GM10266 (cell line): ENCODE measurements around the gene SPRR5.

ENCODE experiments used
- DNase-seq: peaks from one replicate; pipeline ENCODE4 v3.0.0; 2012; ENCODE audit errors: extremely low spot score
- TF ChIP-seq, protein P1 (sequence below): IDR thresholded peaks from 2 replicates; pipeline ENCODE4 v1.5.1; 2012; ENCODE audit warnings: mild to moderate bottlenecking, low read depth; ENCODE audit not compliant: control insufficient read depth, insufficient read depth; ENCODE audit errors: missing control alignments

Gene SPRR5

DNA sequence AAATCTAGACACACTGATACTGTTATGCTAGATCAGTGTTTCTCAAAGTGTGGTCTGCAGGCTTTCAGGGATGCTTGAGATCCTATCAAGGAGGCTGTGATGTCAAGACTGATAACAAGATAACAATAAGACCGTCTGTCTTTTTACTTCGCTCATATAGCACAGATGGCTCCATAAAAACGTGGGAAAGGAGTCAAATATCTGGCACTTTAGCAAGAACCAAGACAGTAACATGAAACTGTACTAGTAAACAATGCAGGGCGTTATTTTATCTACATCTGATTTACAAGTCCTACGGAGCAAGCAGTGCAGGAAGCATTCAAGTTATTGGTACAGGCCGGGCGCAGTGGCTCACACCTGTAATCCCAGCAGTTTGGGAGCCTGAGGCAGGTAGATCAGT lies 50.9 kb downstream of the SPRR5 start:
- no peak for DNase-seq
- TF ChIP-seq, protein P1, sequence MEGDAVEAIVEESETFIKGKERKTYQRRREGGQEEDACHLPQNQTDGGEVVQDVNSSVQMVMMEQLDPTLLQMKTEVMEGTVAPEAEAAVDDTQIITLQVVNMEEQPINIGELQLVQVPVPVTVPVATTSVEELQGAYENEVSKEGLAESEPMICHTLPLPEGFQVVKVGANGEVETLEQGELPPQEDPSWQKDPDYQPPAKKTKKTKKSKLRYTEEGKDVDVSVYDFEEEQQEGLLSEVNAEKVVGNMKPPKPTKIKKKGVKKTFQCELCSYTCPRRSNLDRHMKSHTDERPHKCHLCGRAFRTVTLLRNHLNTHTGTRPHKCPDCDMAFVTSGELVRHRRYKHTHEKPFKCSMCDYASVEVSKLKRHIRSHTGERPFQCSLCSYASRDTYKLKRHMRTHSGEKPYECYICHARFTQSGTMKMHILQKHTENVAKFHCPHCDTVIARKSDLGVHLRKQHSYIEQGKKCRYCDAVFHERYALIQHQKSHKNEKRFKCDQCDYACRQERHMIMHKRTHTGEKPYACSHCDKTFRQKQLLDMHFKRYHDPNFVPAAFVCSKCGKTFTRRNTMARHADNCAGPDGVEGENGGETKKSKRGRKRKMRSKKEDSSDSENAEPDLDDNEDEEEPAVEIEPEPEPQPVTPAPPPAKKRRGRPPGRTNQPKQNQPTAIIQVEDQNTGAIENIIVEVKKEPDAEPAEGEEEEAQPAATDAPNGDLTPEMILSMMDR, result no peak

DNA sequence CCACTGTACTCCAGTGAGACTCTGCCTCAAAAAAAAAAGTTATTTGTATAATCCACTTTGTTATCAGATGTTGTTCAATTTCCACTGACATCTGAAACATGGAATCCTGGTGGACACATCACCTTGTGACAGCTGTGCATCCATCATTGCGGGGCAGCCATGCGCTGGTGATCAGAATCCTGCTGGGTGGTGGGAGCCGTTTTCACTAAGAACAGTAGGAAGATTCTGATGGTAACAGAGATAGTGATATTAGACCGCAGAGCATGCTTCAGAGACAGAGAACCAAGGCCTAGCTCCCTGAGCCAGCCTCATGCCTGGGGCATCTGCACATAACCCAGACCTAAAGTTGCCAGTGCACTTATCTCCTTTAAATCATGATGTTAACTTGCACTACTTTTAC lies 51.5 kb downstream of the SPRR5 start:
- no peak for DNase-seq

More for the DNA sequence above, 51.5 kb downstream of the SPRR5 start:
- TF ChIP-seq, protein P1, result no peak
